ENCODE measurements around the gene ZNF746.
A peak's percentile ranks its signal among the peaks of the same experiment; 100 is the strongest.
"Not testable (repeated sequence)": the region's sequence is repeated elsewhere in the genome, so short reads cannot be mapped to it uniquely, and the experiment has no call there.

The ZNF746 gene

GRCh38 chr7:149505551-149505950 lies 7.9 kb upstream of the ZNF746 start:
- no peaks in the 10 kb centered on the region for H3K36me3 ChIP-seq (ENCODE audit: control insufficient read depth, insufficient read depth, low read length)
- H3K4me3 ChIP-seq (ENCODE audit: low read depth, low read length): no peak overlapping the region
- H3K9me3 ChIP-seq (ENCODE audit: control insufficient read depth, insufficient read depth, low read depth, low read length): peaks cover 25% of the 10 kb centered on the region
- no peak overlapping the region for H3K27ac ChIP-seq (ENCODE audit: low read depth, low read length)
- no peaks in the 10 kb centered on the region for H3K4me1 ChIP-seq (ENCODE audit: control insufficient read depth, insufficient read depth, low read length)
- peaks cover 13% of the 10 kb centered on the region; the same call in 1 of the 2 replicates for H3K27me3 ChIP-seq (ENCODE audit: control insufficient read depth, insufficient read depth, low read length)
- no peak overlapping the region for H3K9ac ChIP-seq (ENCODE audit: low read length)

GRCh38 chr7:149501651-149502050 lies 4.0 kb upstream of the ZNF746 start:
- no peak overlapping the region for H3K27ac ChIP-seq (ENCODE audit: low read depth, low read length)
- peaks cover 4% of the 10 kb centered on the region; the same call in 1 of the 2 replicates for H3K9me3 ChIP-seq (ENCODE audit: control insufficient read depth, insufficient read depth, low read depth, low read length)
- no peaks in the 10 kb centered on the region for H3K36me3 ChIP-seq (ENCODE audit: control insufficient read depth, insufficient read depth, low read length)
- H3K27me3 ChIP-seq (ENCODE audit: control insufficient read depth, insufficient read depth, low read length): peaks cover 39% of the 10 kb centered on the region
- no peak overlapping the region for H3K9ac ChIP-seq (ENCODE audit: low read length)
- H3K4me3 ChIP-seq (ENCODE audit: low read depth, low read length): no peak overlapping the region
- no peaks in the 10 kb centered on the region for H3K4me1 ChIP-seq (ENCODE audit: control insufficient read depth, insufficient read depth, low read length)

GRCh38 chr7:149500910-149501309 lies 3.3 kb upstream of the ZNF746 start:
- peaks cover 39% of the 10 kb centered on the region for H3K27me3 ChIP-seq (ENCODE audit: control insufficient read depth, insufficient read depth, low read length)
- no peaks in the 10 kb centered on the region for H3K36me3 ChIP-seq (ENCODE audit: control insufficient read depth, insufficient read depth, low read length)
- no peak overlapping the region for H3K4me3 ChIP-seq (ENCODE audit: low read depth, low read length)
- H3K9ac ChIP-seq (ENCODE audit: low read length): no peak overlapping the region
- H3K9me3 ChIP-seq (ENCODE audit: control insufficient read depth, insufficient read depth, low read depth, low read length): no peaks in the 10 kb centered on the region
- no peaks in the 10 kb centered on the region for H3K4me1 ChIP-seq (ENCODE audit: control insufficient read depth, insufficient read depth, low read length)
- no peak overlapping the region for H3K27ac ChIP-seq (ENCODE audit: low read depth, low read length)

- H3K4me1 ChIP-seq (ENCODE audit: control insufficient read depth, insufficient read depth, low read length): no peaks in the 10 kb centered on the region; the same call in 1 of the 2 replicates
- H3K4me3 ChIP-seq (ENCODE audit: low read depth, low read length): no peak overlapping the region
- H3K9ac ChIP-seq (ENCODE audit: low read length): no peak overlapping the region
Observed at GRCh38 chr7:149500201-149500600, 2.6 kb upstream of the ZNF746 start.

GRCh38 chr7:149498811-149499210 lies 1.2 kb upstream of the ZNF746 start:
- no peak overlapping the region for H3K9ac ChIP-seq (ENCODE audit: low read length)
- no peaks in the 10 kb centered on the region for H3K9me3 ChIP-seq (ENCODE audit: control insufficient read depth, insufficient read depth, low read depth, low read length)
- no peak overlapping the region for H3K4me3 ChIP-seq (ENCODE audit: low read depth, low read length)
- no peak overlapping the region for H3K27ac ChIP-seq (ENCODE audit: low read depth, low read length)
- H3K27me3 ChIP-seq (ENCODE audit: control insufficient read depth, insufficient read depth, low read length): peaks cover 37% of the 10 kb centered on the region
- no peaks in the 10 kb centered on the region; the same call in 1 of the 2 replicates for H3K4me1 ChIP-seq (ENCODE audit: control insufficient read depth, insufficient read depth, low read length)
- H3K36me3 ChIP-seq (ENCODE audit: control insufficient read depth, insufficient read depth, low read length): peaks cover 3% of the 10 kb centered on the region

More at GRCh38 chr7:149500201-149500600, 2.6 kb upstream of the ZNF746 start:
- H3K27me3 ChIP-seq (ENCODE audit: control insufficient read depth, insufficient read depth, low read length): peaks cover 39% of the 10 kb centered on the region
- no peaks in the 10 kb centered on the region for H3K9me3 ChIP-seq (ENCODE audit: control insufficient read depth, insufficient read depth, low read depth, low read length)
- H3K36me3 ChIP-seq (ENCODE audit: control insufficient read depth, insufficient read depth, low read length): no peaks in the 10 kb centered on the region
- no peak overlapping the region for H3K27ac ChIP-seq (ENCODE audit: low read depth, low read length)

- Histone ChIP-seq H3K27me3 (ENCODE audit: control insufficient read depth, insufficient read depth, low read length) (peaks cover 33% of the 10 kb centered on the region), H3K27ac (ENCODE audit: low read depth, low read length) (no peak overlapping the region)
Observed at GRCh38 chr7:149496642-149497391, 792 bp downstream of the ZNF746 start.

GRCh38 chr7:149495785-149496641 lies 1.6 kb downstream of the ZNF746 start:
- Histone ChIP-seq H3K4me3 (ENCODE audit: low read depth, low read length) (peak overlapping the region; percentile 75), H3K9ac (ENCODE audit: low read length) (no peak overlapping the region), H3K9me3 (ENCODE audit: control insufficient read depth, insufficient read depth, low read depth, low read length) (no peaks in the 10 kb centered on the region), H3K4me1 (ENCODE audit: control insufficient read depth, insufficient read depth, low read length) (no peaks in the 10 kb centered on the region; the same call in 1 of the 2 replicates), H3K36me3 (ENCODE audit: control insufficient read depth, insufficient read depth, low read length) (peaks cover 31% of the 10 kb centered on the region), H3K27ac (ENCODE audit: low read depth, low read length) (no peak overlapping the region), H3K27me3 (ENCODE audit: control insufficient read depth, insufficient read depth, low read length) (peaks cover 31% of the 10 kb centered on the region)

More at GRCh38 chr7:149496642-149497391, 792 bp downstream of the ZNF746 start:
- H3K4me1 ChIP-seq (ENCODE audit: control insufficient read depth, insufficient read depth, low read length): no peaks in the 10 kb centered on the region; the same call in 1 of the 2 replicates
- H3K9me3 ChIP-seq (ENCODE audit: control insufficient read depth, insufficient read depth, low read depth, low read length): no peaks in the 10 kb centered on the region
- peaks cover 23% of the 10 kb centered on the region for H3K36me3 ChIP-seq (ENCODE audit: control insufficient read depth, insufficient read depth, low read length)
- peak overlapping the region; percentile 83 for H3K9ac ChIP-seq (ENCODE audit: low read length)
- peak overlapping the region; percentile 75 for H3K4me3 ChIP-seq (ENCODE audit: low read depth, low read length)

- Histone ChIP-seq H3K4me3 (ENCODE audit: low read depth, low read length) (no peak overlapping the region), H3K36me3 (ENCODE audit: control insufficient read depth, insufficient read depth, low read length) (peaks cover 42% of the 10 kb centered on the region), H3K27me3 (ENCODE audit: control insufficient read depth, insufficient read depth, low read length) (peaks cover 20% of the 10 kb centered on the region), H3K27ac (ENCODE audit: low read depth, low read length) (no peak overlapping the region), H3K9me3 (ENCODE audit: control insufficient read depth, insufficient read depth, low read depth, low read length) (no peaks in the 10 kb centered on the region), H3K9ac (ENCODE audit: low read length) (no peak overlapping the region), H3K4me1 (ENCODE audit: control insufficient read depth, insufficient read depth, low read length) (no peaks in the 10 kb centered on the region; the same call in 1 of the 2 replicates)
Observed at GRCh38 chr7:149494738-149495368, 2.8 kb downstream of the ZNF746 start.

- H3K9ac ChIP-seq (ENCODE audit: low read length); H3K4me3 ChIP-seq (ENCODE audit: low read depth, low read length); H3K4me1 ChIP-seq (ENCODE audit: control insufficient read depth, insufficient read depth, low read length); H3K9me3 ChIP-seq (ENCODE audit: control insufficient read depth, insufficient read depth, low read depth, low read length); H3K27ac ChIP-seq (ENCODE audit: low read depth, low read length): not testable (repeated sequence)
- peaks cover 50% of the 10 kb centered on the region for H3K36me3 ChIP-seq (ENCODE audit: control insufficient read depth, insufficient read depth, low read length)
- peaks cover 11% of the 10 kb centered on the region for H3K27me3 ChIP-seq (ENCODE audit: control insufficient read depth, insufficient read depth, low read length)
Observed at GRCh38 chr7:149493975-149494374, 3.6 kb downstream of the ZNF746 start.

- H3K4me1 ChIP-seq (ENCODE audit: control insufficient read depth, insufficient read depth, low read length): no peaks in the 10 kb centered on the region; the same call in 1 of the 2 replicates
- H3K27me3 ChIP-seq (ENCODE audit: control insufficient read depth, insufficient read depth, low read length): peaks cover 5% of the 10 kb centered on the region
- H3K9me3 ChIP-seq (ENCODE audit: control insufficient read depth, insufficient read depth, low read depth, low read length): no peaks in the 10 kb centered on the region
- H3K36me3 ChIP-seq (ENCODE audit: control insufficient read depth, insufficient read depth, low read length): peaks cover 55% of the 10 kb centered on the region
- no peak overlapping the region for H3K27ac ChIP-seq (ENCODE audit: low read depth, low read length)
- no peak overlapping the region for H3K9ac ChIP-seq (ENCODE audit: low read length)
- H3K4me3 ChIP-seq (ENCODE audit: low read depth, low read length): no peak overlapping the region
Observed at GRCh38 chr7:149493366-149493765, 4.2 kb downstream of the ZNF746 start.

Measured in HUES6 (cell line).